Gastroesophageal sphincter (tissue), 4 donors: ENCODE results near the gene CHSY1. TPM values are rescaled to one million over a fixed set of nuclear protein-coding genes. Genes with fewer than 3 reads are reported as not detected.
A peak's percentile ranks its signal among the peaks of the same experiment; 100 is the strongest.

Experiments used
- ATAC-seq: fragments of 150-250 bp; one replicate; pipeline ENCODE4 v1.9.1; 2016; ENCODE audit warnings: mild to moderate bottlenecking, moderate library complexity
- H3K27ac ChIP-seq, 4 donors: fragments of 200-600 bp; sonication (generic) in 3 of 4; 1 replicate in 3 of 4; 2 replicates in 1 of 4; pipeline ENCODE4 v1.5.1; 2016 to 2019
- H3K27me3 ChIP-seq: fragments of 200-600 bp; sonication (generic); one replicate; pipeline ENCODE4 v1.5.1; 2019
- H3K36me3 ChIP-seq, 2 donors: fragments of 200-600 bp; sonication (generic); one replicate each; pipeline ENCODE4 v1.5.1; 2019; ENCODE audit warnings: control low read depth in 1 of 2
- H3K4me1 ChIP-seq, 3 donors: fragments of 200-600 bp; sonication (generic); 1 replicate in 2 of 3; 2 replicates in 1 of 3; pipeline ENCODE4 v1.5.1; 2016 to 2019; ENCODE audit warnings: control low read depth in 2 of 3
- H3K4me3 ChIP-seq, 2 donors: fragments of 200-600 bp; sonication (generic); one replicate each; pipeline ENCODE4 v1.5.1; 2019; ENCODE audit warnings: mild to moderate bottlenecking in 1 of 2, moderate library complexity in 1 of 2
- H3K9me3 ChIP-seq, 3 donors: fragments of 200-600 bp; sonication (generic); one replicate each; pipeline ENCODE4 v1.5.1; 2017 to 2019; ENCODE audit warnings: control low read depth in 2 of 3
- CTCF ChIP-seq, 4 experiments: fragments of 200-600 bp in 2 of 4; fragments of 450-650 bp in 2 of 4; sonication (generic) in 1 of 4; IDR thresholded peaks; one replicate each; pipeline ENCODE4 v1.5.1; 2017 to 2019; ENCODE audit warnings: antibody characterized with exemption in 4 of 4, mild to moderate bottlenecking in 2 of 4, moderate library complexity in 2 of 4
- EP300 ChIP-seq: sonication (generic); formaldehyde crosslinking; IDR thresholded peaks from one replicate; pipeline ENCODE4 v1.6.1; 2017; ENCODE audit warnings: antibody characterized with exemption, mild to moderate bottlenecking
- POLR2A ChIP-seq, 2 donors: fragments of 450-650 bp; IDR thresholded peaks; one replicate each; pipeline ENCODE4 v1.6.1; 2017; ENCODE audit warnings: antibody characterized with exemption in 2 of 2, mild to moderate bottlenecking in 2 of 2, moderate library complexity in 1 of 2
- POLR2AphosphoS5 ChIP-seq: sonication (generic); formaldehyde crosslinking; IDR thresholded peaks from one replicate; pipeline ENCODE4 v1.6.1; 2017; ENCODE audit warnings: antibody characterized with exemption
- WGBS, 2 donors: methylation state at CpG; one replicate each; pipeline ENCODE4 v1.1.5; 2018; ENCODE audit warnings: low coverage in 1 of 2; 5-methylcytosine and 5-hydroxymethylcytosine counted together
- total RNA-seq, 4 donors: library from RNA; depleted of rRNA; stranded (reverse); fragments of >200 nt; gene quantifications; one replicate each; pipeline ENCODE4 v1.1.0, GENCODE V29; 2016

CHSY1 gene
- total RNA-seq, 4 donors from 2014 or later = 13.8 to 30.6 (median 19.9) TPM

- Histone ChIP-seq H3K9me3 (no peaks in the 10 kb centered on the region), H3K27ac (no peak overlapping the region), H3K27me3 (no peaks in the 10 kb centered on the region), H3K36me3 (peaks cover 3 to 60% of the 10 kb centered on the region in 2 donors), H3K4me3 (no peak overlapping the region), H3K4me1 (peaks cover 0 to 29% (median 12%) of the 10 kb centered on the region in 3 donors)
- 83% methylated on average over 4 to 5 of the region's 5 CpGs for WGBS, 2 donors
- no peak for ATAC-seq
- TF ChIP-seq CTCF (IDR thresholded peaks at IDR 0.05) (no peak), EP300 (no peak), POLR2A (IDR thresholded peaks at IDR 0.05) (no peak), POLR2AphosphoS5 (no peak)
Observed at GRCh38 chr15:101275018-101275417, 23.2 kb upstream of the CHSY1 start.

DNA sequence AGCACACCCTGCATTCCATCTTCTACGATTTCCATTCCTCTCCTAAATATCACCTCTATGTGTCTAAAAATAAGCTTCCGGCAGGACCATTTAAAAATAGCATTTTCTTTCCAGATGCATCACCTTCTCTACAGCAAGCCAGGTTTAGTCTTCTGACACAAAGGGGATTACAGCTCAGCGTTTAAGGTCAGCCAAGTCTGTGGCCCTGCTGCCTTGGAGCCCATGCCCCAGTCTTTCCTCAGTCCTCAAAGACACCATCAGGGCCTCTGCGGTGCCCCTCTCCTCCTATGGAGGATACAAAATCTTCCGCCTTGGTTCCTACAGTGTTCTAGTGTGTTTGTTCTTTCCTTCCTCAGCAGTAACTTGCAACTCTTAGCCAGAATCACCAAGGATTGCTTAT lies 21.7 kb upstream of the CHSY1 start:
- Histone ChIP-seq H3K4me3 (no peak overlapping the region), H3K4me1 (peaks cover 0 to 29% (median 12%) of the 10 kb centered on the region in 3 donors), H3K36me3 (peaks cover 3 to 72% of the 10 kb centered on the region in 2 donors), H3K27ac (no peak overlapping the region), H3K27me3 (no peaks in the 10 kb centered on the region), H3K9me3 (no peaks in the 10 kb centered on the region)
- ATAC-seq = no peak
- no peak for TF ChIP-seq CTCF (IDR thresholded peaks at IDR 0.05)
- no peak for TF ChIP-seq POLR2AphosphoS5
- no peak for TF ChIP-seq EP300
- TF ChIP-seq POLR2A (IDR thresholded peaks at IDR 0.05) = no peak
- WGBS, 2 donors = 58 to 72% methylated on average over 3 to 5 of the region's 5 CpGs

DNA sequence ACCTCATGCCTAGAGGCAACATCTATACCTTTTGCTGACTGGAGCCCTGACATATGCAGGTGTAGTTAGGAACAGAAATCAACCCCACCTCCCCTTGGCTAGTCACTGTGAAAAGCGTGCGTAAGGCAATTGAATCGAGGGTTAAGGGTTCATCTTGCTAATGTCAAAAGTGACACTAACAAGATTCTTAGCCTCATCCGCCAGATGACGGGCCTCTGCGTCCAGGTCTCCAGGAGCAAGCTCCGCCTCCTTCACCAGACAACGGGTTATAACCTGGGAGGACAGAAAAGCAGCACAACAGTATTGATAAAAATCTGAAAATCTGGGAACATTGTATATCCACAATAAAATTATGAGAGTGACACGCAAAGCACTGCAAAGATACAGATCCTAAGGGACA lies 20.7 kb upstream of the CHSY1 start:
- no peak for ATAC-seq
- H3K4me3 ChIP-seq = no peak overlapping the region
- 81 to 83% methylated on average over 7 to 8 of the region's 9 CpGs for WGBS, 2 donors
- H3K27ac ChIP-seq = no peak overlapping the region
- H3K4me1 ChIP-seq = peaks cover 0 to 25% (median 7%) of the 10 kb centered on the region in 3 donors
- no peaks in the 10 kb centered on the region for H3K9me3 ChIP-seq
- TF ChIP-seq POLR2AphosphoS5 (no peak), POLR2A (IDR thresholded peaks at IDR 0.05) (no peak), CTCF (IDR thresholded peaks at IDR 0.05) (no peak), EP300 (no peak)
- no peaks in the 10 kb centered on the region for H3K27me3 ChIP-seq
- H3K36me3 ChIP-seq = peaks cover 3 to 72% of the 10 kb centered on the region in 2 donors

DNA sequence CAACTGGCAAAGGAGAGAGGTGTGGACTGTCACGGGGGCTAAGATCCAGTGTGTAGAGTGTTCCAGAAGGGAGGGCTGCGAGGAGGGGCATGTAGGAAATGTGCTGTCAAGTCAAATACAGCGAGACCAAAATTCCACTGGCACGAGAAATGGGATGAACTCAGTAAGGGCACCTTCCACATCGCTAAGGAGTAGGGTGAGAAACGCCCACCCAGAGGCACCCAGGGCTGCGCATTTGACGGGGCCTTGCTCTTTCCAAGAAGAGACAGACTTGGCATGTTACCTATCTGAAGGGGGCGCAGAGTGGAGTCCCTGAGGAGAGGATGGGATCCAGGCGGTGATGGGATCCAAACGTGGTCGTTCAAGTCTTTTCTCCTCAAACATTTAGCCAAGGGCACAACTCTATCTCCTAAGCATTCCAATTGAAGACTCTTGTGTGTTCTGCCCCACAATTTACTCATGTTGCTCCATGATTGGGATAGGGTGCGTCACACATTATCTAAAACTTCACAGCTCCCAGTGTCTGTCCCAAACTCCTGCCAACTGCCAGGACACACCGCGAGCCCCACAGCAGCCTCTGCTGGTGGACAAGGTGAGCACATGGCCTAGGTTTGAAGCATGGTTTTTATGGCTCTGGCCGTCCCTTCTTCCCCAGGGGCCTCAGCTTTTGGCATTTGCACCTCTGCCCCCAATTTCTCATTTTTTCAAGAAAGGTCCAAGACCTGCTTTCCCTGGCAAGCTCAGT lies 17.8 kb upstream of the CHSY1 start:
- TF ChIP-seq POLR2A (IDR thresholded peaks at IDR 0.05) (no peak), CTCF (IDR thresholded peaks at IDR 0.05) (peak in 2 of 4 experiments; percentile 17 to 21), EP300 (no peak), POLR2AphosphoS5 (no peak)
- 74 to 80% methylated on average over 9 to 13 of the region's 16 CpGs for WGBS, 2 donors
- Histone ChIP-seq H3K36me3 (peaks cover 3 to 61% of the 10 kb centered on the region in 2 donors), H3K4me1 (peaks cover 0 to 23% (median 0%) of the 10 kb centered on the region in 3 donors), H3K9me3 (no peaks in the 10 kb centered on the region), H3K27me3 (no peaks in the 10 kb centered on the region), H3K4me3 (no peak overlapping the region), H3K27ac (peak overlapping the region in 1 of 4 donors; percentile 15)
- ATAC-seq = no peak
